Ovary (tissue), 3 donors: ENCODE measurements around the gene VWDE.

ENCODE experiments used
- CTCF ChIP-seq, 3 donors: fragments of 450-650 bp in 2 of 3; fragments of 200-600 bp in 1 of 3; IDR thresholded peaks; one replicate each; pipeline versions ENCODE4 v1.5.1 to v1.8.0; 2016 to 2022; ENCODE audit warnings: antibody characterized with exemption in 3 of 3, mild to moderate bottlenecking in 1 of 3
- EP300 ChIP-seq: sonication (generic); formaldehyde crosslinking; IDR thresholded peaks from one replicate; pipeline ENCODE4 v1.6.1; 2017; ENCODE audit warnings: antibody characterized with exemption
- donor health status: DM: no; HTN: no; CAD: no.

- TF ChIP-seq EP300 (no peak), CTCF (IDR thresholded peaks at IDR 0.05) (no peak)
These were observed 74.5 kb downstream of the VWDE start for GRCh38 chr7:12328888-12329770.
